Inflammatory macrophage (primary cell): ENCODE data around the gene LRRC4C.
"Not testable (repeated sequence)": the region's sequence is repeated elsewhere in the genome, so short reads cannot be mapped to it uniquely, and the experiment has no call there.

Experiments used
- DNase-seq, 2 donors: peaks; one replicate each; pipeline ENCODE4 v3.0.0-alpha.2; 2020 to 2022

The LRRC4C gene

GRCh38 chr11:40647295-40647694, 812.2 kb downstream of the LRRC4C start:
- no peak for DNase-seq

GRCh38 chr11:40642284-40642683, 817.2 kb downstream of the LRRC4C start:
- DNase-seq: no peak

- DNase-seq: no peak
These were observed 839.8 kb downstream of the LRRC4C start for GRCh38 chr11:40619654-40620053.

GRCh38 chr11:40606800-40607199, 852.7 kb downstream of the LRRC4C start:
- no peak for DNase-seq

GRCh38 chr11:40602866-40603552, 856.4 kb downstream of the LRRC4C start:
- no peak for DNase-seq

- no peak for DNase-seq
These were observed 861.8 kb downstream of the LRRC4C start for GRCh38 chr11:40597546-40598113.

GRCh38 chr11:40573254-40573891, 886.1 kb downstream of the LRRC4C start:
- DNase-seq: no peak

GRCh38 chr11:40569947-40570531, 889.4 kb downstream of the LRRC4C start:
- DNase-seq: no peak

GRCh38 chr11:40567392-40567791, 892.1 kb downstream of the LRRC4C start:
- DNase-seq: no peak

- no peak for DNase-seq
These were observed 915.3 kb downstream of the LRRC4C start for GRCh38 chr11:40544162-40544561.

GRCh38 chr11:40542821-40543220, 916.6 kb downstream of the LRRC4C start:
- no peak for DNase-seq

GRCh38 chr11:40537734-40538133, 921.7 kb downstream of the LRRC4C start:
- DNase-seq: no peak

- DNase-seq: not testable (repeated sequence)
These were observed 937.4 kb downstream of the LRRC4C start for GRCh38 chr11:40522080-40522479.

GRCh38 chr11:40517122-40517521, 942.3 kb downstream of the LRRC4C start:
- DNase-seq: no peak

GRCh38 chr11:40514124-40514523, 945.3 kb downstream of the LRRC4C start:
- DNase-seq: no peak

GRCh38 chr11:40513281-40513680, 946.2 kb downstream of the LRRC4C start:
- DNase-seq: no peak

- no peak for DNase-seq
These were observed 951.1 kb downstream of the LRRC4C start for GRCh38 chr11:40508303-40508702.

GRCh38 chr11:40506226-40506625, 953.2 kb downstream of the LRRC4C start:
- DNase-seq: no peak

GRCh38 chr11:40491341-40491740, 968.1 kb downstream of the LRRC4C start:
- DNase-seq: no peak

- no peak for DNase-seq
These were observed 991.7 kb downstream of the LRRC4C start for GRCh38 chr11:40467771-40468170.

- no peak for DNase-seq
These were observed 1014.1 kb downstream of the LRRC4C start for GRCh38 chr11:40445391-40445790.

GRCh38 chr11:40444151-40444550, 1015.3 kb downstream of the LRRC4C start:
- no peak for DNase-seq

- DNase-seq: no peak
These were observed 1024.1 kb downstream of the LRRC4C start for GRCh38 chr11:40435344-40435743.

GRCh38 chr11:40434926-40435325, 1024.5 kb downstream of the LRRC4C start:
- no peak for DNase-seq
